ENCODE data around the gene MCM8.

MCM8 gene

DNA sequence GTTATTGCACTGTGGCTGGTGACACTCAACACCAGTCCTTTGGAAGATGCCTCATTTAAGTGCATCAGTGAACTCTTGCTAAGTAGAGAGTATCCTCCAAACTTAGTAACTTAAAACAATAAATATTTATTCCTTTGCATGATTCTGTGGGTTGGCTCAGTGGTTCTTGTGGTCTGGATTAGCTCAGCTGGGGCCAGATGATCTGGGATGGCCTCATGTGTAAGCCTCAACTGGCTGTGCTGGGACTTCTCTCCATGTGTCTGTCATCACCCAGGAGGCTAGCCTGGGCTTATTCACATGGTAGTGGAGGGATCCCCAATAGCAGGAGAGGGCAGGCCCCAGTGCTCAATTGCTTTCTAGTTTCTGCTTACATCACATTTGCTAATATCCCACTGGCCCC lies 95.1 kb downstream of the MCM8 start:
- DNase-seq: no peak

DNA sequence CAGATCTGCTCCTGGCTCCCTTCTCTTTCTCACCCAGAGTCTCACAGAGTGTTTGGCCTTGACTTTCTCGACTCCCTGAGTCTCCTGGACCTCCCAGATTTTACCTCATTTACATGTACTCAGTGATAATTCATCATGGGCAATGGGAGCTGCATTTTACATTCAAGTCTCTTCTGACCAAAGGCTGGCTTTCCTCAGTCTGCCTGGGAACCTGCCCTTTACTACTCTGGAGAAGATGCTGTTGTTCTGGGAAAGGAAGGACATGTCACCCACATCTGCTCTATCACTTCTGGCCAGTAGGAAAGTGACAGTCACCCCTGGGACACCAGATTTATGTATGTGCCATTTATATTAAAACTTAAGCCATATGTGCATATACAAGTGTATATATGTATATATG lies 96.0 kb downstream of the MCM8 start:
- DNase-seq: no peak

DNA sequence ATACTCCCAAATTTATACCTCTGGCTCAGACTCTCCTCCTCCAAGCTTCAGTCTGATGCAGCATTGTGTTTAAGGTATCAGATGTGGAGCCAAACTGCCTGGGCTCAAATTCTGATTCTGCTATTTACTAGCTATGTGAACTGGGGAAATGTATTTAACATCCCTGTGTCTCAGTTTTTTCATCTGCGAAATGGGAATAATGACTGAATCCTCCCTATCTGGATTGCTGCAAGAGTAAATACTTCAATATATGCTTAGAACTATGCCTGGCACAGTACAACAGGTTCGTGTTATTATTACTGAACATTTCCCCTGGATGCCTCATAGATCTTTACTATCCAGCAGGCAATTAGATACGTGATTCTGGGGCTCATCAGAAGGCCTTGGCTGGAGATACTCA lies 97.9 kb downstream of the MCM8 start:
- no peak for DNase-seq
